Left colon (tissue), 2 donors: ENCODE results near the gene PDE2A. TPM values are rescaled to one million over a fixed set of nuclear protein-coding genes. Genes with fewer than 3 reads are reported as not detected.

ENCODE experiments used
- ATAC-seq: fragments of 200-7000 bp; cut with Tn5 transposase; one replicate; pipeline ENCODE4 v1.9.1; 2020; ENCODE audit warnings: mild to moderate bottlenecking, moderate library complexity
- DNase-seq, 2 donors: peaks; one replicate each; pipeline ENCODE4 v3.0.0-alpha.2; 2020
- intact Hi-C, 2 donors: fragments of 100-400 bp; cut with DNase I in 1 of 2; cut with micrococcal nuclease in 1 of 2; formaldehyde crosslinking; loops; one replicate each; pipeline versions ENCODE4 v1.11.2 to v1.14.0; 2022; cut with DNase I, micrococcal nuclease
- total RNA-seq, 2 donors: library from RNA; stranded (reverse); fragmentation: NEBNext Ultra II Directional; extraction: Animal tissue kit (Norgen Biotek cat#: 25700); gene quantifications; one replicate each; pipeline ENCODE4 v1.2.1, GENCODE V29; 2021
- donor health status: DM: no; HTN: no; CAD: no.
- donor health status: DM: yes; HTN: yes; CAD: no.

Gene PDE2A
- total RNA-seq, 2 donors from 2014 or later: 6.6 to 10.4 TPM

DNA sequence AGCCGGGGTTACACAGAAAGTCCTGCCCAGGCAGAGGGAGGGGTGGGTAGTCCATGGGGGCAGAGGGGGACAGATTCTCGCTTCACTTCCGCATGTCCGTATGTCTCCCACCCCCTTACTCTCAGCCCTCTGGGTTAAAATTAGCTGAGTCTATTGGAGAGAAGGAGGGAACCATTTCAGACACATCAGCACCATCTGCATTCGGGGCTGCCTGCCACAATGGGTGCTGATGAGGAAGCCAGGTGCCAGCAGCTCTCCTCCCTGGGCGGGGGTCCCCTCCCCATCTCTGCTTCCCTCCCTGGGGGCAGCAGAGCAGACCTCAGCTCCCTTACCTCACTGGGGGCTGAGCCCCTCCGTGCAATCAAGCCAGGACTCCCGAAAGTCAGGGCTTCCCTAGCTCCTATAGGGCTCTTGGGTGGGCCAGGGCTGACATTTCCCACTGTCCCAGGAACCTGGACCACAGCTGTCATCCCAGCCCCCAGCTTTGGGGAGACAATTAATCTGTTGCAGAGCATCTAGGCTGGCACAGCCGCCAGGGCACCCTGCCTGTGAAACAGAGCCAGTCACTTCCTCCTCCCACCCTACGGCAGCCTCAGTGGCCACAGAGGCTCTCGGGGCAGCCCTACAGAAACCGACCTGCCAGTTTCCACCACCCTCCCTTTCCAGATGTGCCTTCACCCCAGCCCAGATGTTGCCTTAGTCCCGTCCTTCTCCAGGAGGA is 67.3 kb downstream of the PDE2A start:
- ATAC-seq (no peak), DNase-seq (no peak)
- intact Hi-C loops: no loop called here

- ATAC-seq (no peak), DNase-seq (no peak)
- intact Hi-C loops: no loop called here
These were observed 68.1 kb downstream of the PDE2A start for GRCh38 chr11:72605973-72606747.

- intact Hi-C loops: no loop called here
- no peak for ATAC-seq
- DNase-seq: no peak
These were observed 70.0 kb downstream of the PDE2A start for GRCh38 chr11:72604256-72604655.

- intact Hi-C loops: no loop called here
These were observed 71.8 kb downstream of the PDE2A start for GRCh38 chr11:72602250-72602904.

GRCh38 chr11:72600557-72600956 is 73.7 kb downstream of the PDE2A start:
- intact Hi-C loops: no loop called here
- peak; percentile 73 for ATAC-seq

More at GRCh38 chr11:72602250-72602904, 71.8 kb downstream of the PDE2A start:
- DNase-seq (peak; percentile 43 to 57), ATAC-seq (peak; percentile 85)

GRCh38 chr11:72599325-72600117 is 74.7 kb downstream of the PDE2A start:
- DNase-seq (no peak), ATAC-seq (no peak)
- intact Hi-C loops: no loop called here

More at GRCh38 chr11:72600557-72600956, 73.7 kb downstream of the PDE2A start:
- peak in 1 of 2 donors; percentile 44 for DNase-seq

DNA sequence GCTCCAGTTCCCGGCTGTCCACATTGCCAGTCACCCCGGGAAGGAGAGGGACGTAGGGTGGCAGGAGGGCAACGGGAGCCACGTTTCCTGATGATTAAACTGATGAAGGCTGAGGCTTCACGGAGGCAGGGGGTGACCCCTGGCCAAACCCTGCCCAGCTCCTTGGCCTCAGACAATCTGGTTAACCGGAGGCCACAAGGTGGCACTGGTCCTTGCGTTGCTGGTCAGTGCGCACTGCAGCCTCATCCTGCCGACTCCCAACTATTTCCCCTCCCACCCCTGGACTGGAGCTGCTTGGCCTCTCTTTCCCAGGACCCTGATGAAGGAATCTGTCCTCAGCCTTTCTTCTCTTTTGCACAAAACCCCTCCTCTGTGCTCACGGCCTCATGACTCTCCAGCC is 75.3 kb downstream of the PDE2A start:
- intact Hi-C loops: no loop called here
- peak; percentile 46 for ATAC-seq
- DNase-seq: peak; percentile 46 to 67

DNA sequence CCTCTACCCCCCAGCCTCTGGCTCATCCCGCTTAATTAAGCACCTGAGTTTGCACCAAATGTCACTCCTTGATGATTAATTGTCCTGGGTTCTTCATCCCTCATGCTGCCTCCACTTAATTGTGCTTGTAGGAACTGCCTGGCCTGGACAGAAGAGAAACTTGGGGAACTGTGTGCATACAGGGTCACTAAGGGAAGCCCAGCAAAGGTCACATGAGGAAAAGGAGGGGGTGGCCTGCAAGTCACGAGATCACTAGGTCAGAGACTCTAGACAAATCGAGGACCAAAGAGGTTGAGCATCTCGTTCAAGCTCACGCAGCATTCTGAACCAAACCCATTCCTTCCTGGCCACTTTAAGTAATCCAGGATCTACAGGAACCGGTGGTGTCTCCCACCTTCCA is 75.8 kb downstream of the PDE2A start:
- intact Hi-C loops: no loop called here
- ATAC-seq: no peak
- no peak for DNase-seq

DNA sequence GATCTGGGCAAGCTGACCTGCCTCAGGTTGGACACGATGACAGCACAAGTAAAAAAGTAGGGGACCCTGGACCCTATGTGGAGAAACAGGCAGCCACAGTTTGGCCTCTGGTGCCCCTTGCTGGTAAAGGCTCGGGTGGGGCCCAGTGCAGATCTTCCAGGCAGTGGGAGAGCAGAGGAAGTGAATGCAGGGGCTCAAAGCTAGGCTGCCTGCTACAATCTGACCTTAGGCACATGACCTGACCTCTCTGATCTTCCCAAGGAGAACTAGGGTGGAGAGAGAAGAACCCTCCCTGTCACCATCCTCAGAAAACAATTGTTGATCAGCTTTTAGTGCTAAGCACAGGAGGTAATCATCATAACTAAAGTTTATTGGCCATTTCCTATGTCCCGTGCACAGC is 76.5 kb downstream of the PDE2A start:
- ATAC-seq (no peak), DNase-seq (no peak)
- intact Hi-C loops: no loop called here

DNA sequence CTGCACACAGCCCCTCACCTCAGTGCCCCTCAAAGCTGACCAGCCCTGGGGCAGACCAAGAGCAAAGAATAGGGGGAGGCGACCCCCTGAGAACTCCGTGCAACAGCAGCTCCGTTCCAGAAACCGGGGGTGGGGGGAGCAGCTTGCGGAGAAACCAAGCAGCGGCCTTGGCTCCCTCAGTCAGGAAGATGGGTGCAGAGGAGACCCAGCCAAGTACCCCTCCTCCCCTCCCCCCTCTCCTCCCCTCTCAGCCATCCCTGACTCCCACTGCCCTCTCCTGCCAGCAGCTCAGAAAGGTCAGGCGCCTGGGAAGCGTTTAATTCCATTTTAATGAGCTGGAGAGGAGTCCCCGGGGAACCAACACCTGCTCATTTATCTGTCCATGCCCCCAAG is 78.9 kb downstream of the PDE2A start:
- ATAC-seq (no peak), DNase-seq (no peak)
- intact Hi-C loops: no loop called here

DNA sequence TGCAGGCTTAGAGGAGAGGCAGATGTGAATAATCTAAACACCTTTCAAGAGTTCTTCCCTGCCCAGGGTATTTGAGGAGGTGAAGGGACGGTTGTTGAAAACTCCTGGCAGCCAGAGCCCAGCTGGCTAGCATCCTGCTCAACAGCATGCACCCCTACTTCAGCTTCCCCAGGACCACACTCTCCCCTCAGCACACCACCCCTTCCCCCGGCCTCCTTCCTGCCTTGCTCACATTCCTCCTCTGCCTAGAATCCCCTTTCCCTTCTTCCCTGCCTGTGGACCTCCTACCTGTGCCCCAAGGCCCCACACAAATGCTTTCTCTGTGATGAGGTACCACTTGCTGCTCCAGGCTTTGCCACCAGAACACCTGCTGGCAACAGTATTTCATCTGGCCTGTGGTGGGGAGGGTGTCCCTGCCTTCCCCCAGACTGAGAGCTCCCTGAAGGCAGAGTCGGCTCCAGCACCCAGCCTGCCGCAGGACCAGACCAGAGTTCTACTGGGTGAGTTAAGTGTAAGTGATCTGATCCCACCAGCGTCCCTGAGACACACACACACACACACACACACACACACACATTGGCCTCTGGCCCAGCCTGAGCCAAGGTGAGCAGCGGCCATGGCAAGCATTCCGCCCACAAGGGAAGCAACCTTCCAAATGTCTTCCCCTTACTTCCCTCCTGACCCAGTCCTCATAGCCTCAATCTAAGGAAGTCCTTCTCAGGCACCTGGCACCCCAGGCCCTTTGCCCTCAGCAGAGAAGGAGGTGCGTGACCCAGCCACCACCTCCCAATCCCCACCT is 79.5 kb downstream of the PDE2A start:
- no peak for DNase-seq
- ATAC-seq: no peak
- intact Hi-C loops: loop anchor here in 1 of 2 donors (5.0 kb wide), 1 partner anchor 48 kb away; no protein-coding TSS in a partner anchor

DNA sequence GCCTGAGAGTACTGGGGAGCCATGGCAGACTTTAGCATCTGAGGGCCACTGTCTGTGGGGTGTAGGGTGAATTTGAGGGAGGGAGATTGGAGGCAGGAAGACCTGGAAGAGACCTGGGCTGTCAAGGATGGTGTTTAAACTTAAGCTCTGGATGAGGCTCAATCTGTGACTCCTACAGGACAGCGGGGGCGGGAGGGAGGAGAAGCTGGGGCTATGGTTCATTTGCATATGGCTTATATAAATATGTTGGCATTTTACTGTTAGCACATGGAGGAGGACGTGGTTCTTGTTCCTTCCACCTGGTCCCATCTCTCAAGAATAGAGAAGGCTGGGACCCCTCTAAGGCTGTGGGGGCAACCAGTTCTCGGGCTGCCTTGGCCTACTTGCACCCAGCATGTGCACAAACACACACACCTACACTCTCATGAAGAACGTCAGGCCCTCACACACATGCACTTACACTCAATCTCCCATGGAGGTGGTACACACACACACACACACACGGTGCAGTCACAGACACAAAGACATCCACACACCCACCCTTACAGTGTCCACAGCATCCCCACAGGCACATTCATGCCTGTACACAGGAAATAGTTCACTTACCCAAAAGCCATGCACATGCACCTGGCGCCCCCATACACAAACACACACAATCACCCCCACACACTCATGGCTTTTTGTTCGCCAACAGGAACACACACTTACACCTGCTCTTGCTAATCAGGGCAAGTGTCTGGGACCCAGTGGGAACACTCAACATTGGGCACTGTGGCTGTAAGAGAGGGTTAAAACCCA is 81.3 kb downstream of the PDE2A start:
- intact Hi-C loops: loop anchor here in 1 of 2 donors (5.0 kb wide), 1 partner anchor 49 kb away; no protein-coding TSS in a partner anchor
- ATAC-seq (no peak), DNase-seq (no peak)

GRCh38 chr11:72591785-72592502 is 82.3 kb downstream of the PDE2A start:
- intact Hi-C loops: loop anchor here in 1 of 2 donors (5.0 kb wide), 1 partner anchor 50 kb away; no protein-coding TSS in a partner anchor
- DNase-seq: no peak
- ATAC-seq: no peak

DNA sequence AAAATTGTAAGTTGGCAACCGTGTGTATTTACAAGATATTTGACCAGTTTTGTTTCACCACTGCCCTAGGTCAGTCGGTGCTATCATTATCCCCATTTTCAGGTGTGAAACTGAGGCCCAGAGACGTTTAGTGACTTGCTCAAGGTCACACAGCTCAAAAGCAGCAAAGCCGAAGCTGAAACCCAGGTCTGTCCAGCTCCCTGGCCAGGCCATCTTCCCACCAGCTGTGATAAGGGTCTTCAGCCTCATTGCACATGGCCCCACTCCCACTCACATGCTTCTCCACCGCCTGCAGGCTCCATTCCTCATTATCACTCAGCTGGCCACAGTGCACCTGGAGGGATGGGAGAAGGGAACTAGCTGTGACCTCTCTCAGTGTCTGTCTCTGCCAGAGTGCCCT is 83.2 kb downstream of the PDE2A start:
- no peak for ATAC-seq
- intact Hi-C loops: loop anchor here in 1 of 2 donors (5.0 kb wide), 1 partner anchor 51 kb away; no protein-coding TSS in a partner anchor

GRCh38 chr11:72589802-72590761 is 84.1 kb downstream of the PDE2A start:
- ATAC-seq (peak; percentile 57), DNase-seq (peak in 1 of 2 donors; percentile 45)
- intact Hi-C loops: loop anchor here in 1 of 2 donors (5.0 kb wide), 1 partner anchor 52 kb away; no protein-coding TSS in a partner anchor

More for the DNA sequence above, 83.2 kb downstream of the PDE2A start:
- DNase-seq: no peak
